Right lobe of liver (tissue), 4 donors: ENCODE results near the gene PRAME.

Experiments used
- POLR2A ChIP-seq: fragments of 450-650 bp; IDR thresholded peaks from one replicate; pipeline ENCODE4 v1.6.1; 2017; ENCODE audit warnings: antibody characterized with exemption, mild to moderate bottlenecking
- TF ChIP-seq, protein P1 (sequence below), 4 donors: fragments of 200-600 bp in 3 of 4; fragments of 450-650 bp in 1 of 4; IDR thresholded peaks; one replicate each; pipeline versions ENCODE4 v1.5.1 to v1.8.0; 2016 to 2022; ENCODE audit warnings: antibody characterized with exemption in 4 of 4, mild to moderate bottlenecking in 2 of 4
- donor health status: DM: no; HTN: no; CAD: no.
- donor health status: DM: no; HTN: no; CAD: no.
- donor health status: DM: no; HTN: yes; CAD: no.

DNA sequence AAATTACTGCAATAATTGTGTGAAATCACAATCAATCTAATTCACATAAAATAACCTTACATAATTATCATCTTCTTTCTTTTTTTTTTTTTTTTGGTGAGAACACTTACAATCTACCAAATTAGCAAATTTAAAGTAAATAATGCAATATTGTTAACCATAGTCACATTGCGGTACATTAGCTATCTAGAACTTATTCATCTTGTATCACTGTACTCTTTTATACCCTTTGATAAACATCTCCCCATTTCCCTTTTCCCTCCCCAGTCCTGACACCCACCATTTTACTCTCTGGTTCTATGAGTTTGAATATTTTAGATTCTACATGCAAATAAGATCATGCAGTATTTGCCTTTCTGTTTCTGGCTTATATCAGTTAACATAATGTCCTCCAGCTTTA, 24.0 kb upstream of the PRAME start:
- TF ChIP-seq, protein P1, sequence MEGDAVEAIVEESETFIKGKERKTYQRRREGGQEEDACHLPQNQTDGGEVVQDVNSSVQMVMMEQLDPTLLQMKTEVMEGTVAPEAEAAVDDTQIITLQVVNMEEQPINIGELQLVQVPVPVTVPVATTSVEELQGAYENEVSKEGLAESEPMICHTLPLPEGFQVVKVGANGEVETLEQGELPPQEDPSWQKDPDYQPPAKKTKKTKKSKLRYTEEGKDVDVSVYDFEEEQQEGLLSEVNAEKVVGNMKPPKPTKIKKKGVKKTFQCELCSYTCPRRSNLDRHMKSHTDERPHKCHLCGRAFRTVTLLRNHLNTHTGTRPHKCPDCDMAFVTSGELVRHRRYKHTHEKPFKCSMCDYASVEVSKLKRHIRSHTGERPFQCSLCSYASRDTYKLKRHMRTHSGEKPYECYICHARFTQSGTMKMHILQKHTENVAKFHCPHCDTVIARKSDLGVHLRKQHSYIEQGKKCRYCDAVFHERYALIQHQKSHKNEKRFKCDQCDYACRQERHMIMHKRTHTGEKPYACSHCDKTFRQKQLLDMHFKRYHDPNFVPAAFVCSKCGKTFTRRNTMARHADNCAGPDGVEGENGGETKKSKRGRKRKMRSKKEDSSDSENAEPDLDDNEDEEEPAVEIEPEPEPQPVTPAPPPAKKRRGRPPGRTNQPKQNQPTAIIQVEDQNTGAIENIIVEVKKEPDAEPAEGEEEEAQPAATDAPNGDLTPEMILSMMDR (IDR thresholded peaks at IDR 0.05): no peak
- TF ChIP-seq POLR2A: no peak
